ENCODE results near the gene SLC44A1. TPM values are rescaled to one million over a fixed set of nuclear protein-coding genes. Genes with fewer than 3 reads are reported as not detected.

The SLC44A1 gene
- total RNA-seq, 1 donor from 2014 or later = 51.3 TPM

- DNase-seq (ENCODE audit: low read depth) = no peak
- no peak for TF ChIP-seq CTCF (IDR thresholded peaks at IDR 0.05; ENCODE audit: insufficient read depth, low read length, severe bottlenecking)
- H3K36me3 ChIP-seq (ENCODE audit: control insufficient read depth, insufficient read depth, low read length) = no peaks in the 10 kb centered on the region
- no peaks in the 10 kb centered on the region for H3K27me3 ChIP-seq (ENCODE audit: control insufficient read depth, insufficient read depth, low read length)
- FAIRE-seq = no peak
- H3K4me3 ChIP-seq (ENCODE audit: low read depth, low read length) = no peak overlapping the region
Observed at GRCh38 chr9:105363837-105364236, 119.4 kb downstream of the SLC44A1 start.

- no peak for TF ChIP-seq CTCF (IDR thresholded peaks at IDR 0.05; ENCODE audit: insufficient read depth, low read length, severe bottlenecking)
Observed at GRCh38 chr9:105369911-105370310, 125.5 kb downstream of the SLC44A1 start.

GRCh38 chr9:105373723-105374122 is 129.3 kb downstream of the SLC44A1 start:
- TF ChIP-seq CTCF (IDR thresholded peaks at IDR 0.05; ENCODE audit: insufficient read depth, low read length, severe bottlenecking) = no peak
- Histone ChIP-seq H3K27me3 (ENCODE audit: control insufficient read depth, insufficient read depth, low read length) (no peaks in the 10 kb centered on the region), H3K4me3 (ENCODE audit: low read depth, low read length) (no peak overlapping the region), H3K36me3 (ENCODE audit: control insufficient read depth, insufficient read depth, low read length) (no peaks in the 10 kb centered on the region)
- FAIRE-seq = no peak
- no peak for DNase-seq (ENCODE audit: low read depth)

More at GRCh38 chr9:105369911-105370310, 125.5 kb downstream of the SLC44A1 start:
- H3K4me3 ChIP-seq (ENCODE audit: low read depth, low read length) = no peak overlapping the region
- FAIRE-seq (no peak), DNase-seq (ENCODE audit: low read depth) (no peak)
- no peaks in the 10 kb centered on the region for H3K36me3 ChIP-seq (ENCODE audit: control insufficient read depth, insufficient read depth, low read length)
- no peaks in the 10 kb centered on the region for H3K27me3 ChIP-seq (ENCODE audit: control insufficient read depth, insufficient read depth, low read length)

- DNase-seq (ENCODE audit: low read depth) (no peak), FAIRE-seq (no peak)
- Histone ChIP-seq H3K4me3 (ENCODE audit: low read depth, low read length) (no peak overlapping the region), H3K27me3 (ENCODE audit: control insufficient read depth, insufficient read depth, low read length) (no peaks in the 10 kb centered on the region), H3K36me3 (ENCODE audit: control insufficient read depth, insufficient read depth, low read length) (no peaks in the 10 kb centered on the region)
- no peak for TF ChIP-seq CTCF (IDR thresholded peaks at IDR 0.05; ENCODE audit: insufficient read depth, low read length, severe bottlenecking)
Observed at GRCh38 chr9:105375323-105375722, 130.9 kb downstream of the SLC44A1 start.

- peak; percentile 70 for DNase-seq (ENCODE audit: low read depth)
- H3K27me3 ChIP-seq (ENCODE audit: control insufficient read depth, insufficient read depth, low read length) = no peaks in the 10 kb centered on the region
- H3K36me3 ChIP-seq (ENCODE audit: control insufficient read depth, insufficient read depth, low read length) = no peaks in the 10 kb centered on the region
- H3K4me3 ChIP-seq (ENCODE audit: low read depth, low read length) = no peak overlapping the region
- FAIRE-seq = no peak
- no peak for TF ChIP-seq CTCF (IDR thresholded peaks at IDR 0.05; ENCODE audit: insufficient read depth, low read length, severe bottlenecking)
Observed at GRCh38 chr9:105376893-105377292, 132.4 kb downstream of the SLC44A1 start.

GRCh38 chr9:105385381-105385985 is 141.0 kb downstream of the SLC44A1 start:
- Histone ChIP-seq H3K27me3 (ENCODE audit: control insufficient read depth, insufficient read depth, low read length) (no peaks in the 10 kb centered on the region), H3K4me3 (ENCODE audit: low read depth, low read length) (no peak overlapping the region), H3K36me3 (ENCODE audit: control insufficient read depth, insufficient read depth, low read length) (peaks cover 2% of the 10 kb centered on the region)
- DNase-seq (ENCODE audit: low read depth) = no peak
- FAIRE-seq = no peak
- TF ChIP-seq CTCF (IDR thresholded peaks at IDR 0.05; ENCODE audit: insufficient read depth, low read length, severe bottlenecking) = no peak

All from bronchial epithelial cell (primary cell).